HG03575 (cell line): ENCODE data around the gene PIGZ.

Experiments
- ATAC-seq: cut with Tn5 transposase; IDR thresholded peaks from one replicate; pipeline ENCODE4 v1.9.1; 2021; ENCODE audit not compliant: unreplicated experiment, insufficient number of reproducible peaks, low FRiP score; ENCODE audit errors: extremely low read depth

The PIGZ gene, protein sequence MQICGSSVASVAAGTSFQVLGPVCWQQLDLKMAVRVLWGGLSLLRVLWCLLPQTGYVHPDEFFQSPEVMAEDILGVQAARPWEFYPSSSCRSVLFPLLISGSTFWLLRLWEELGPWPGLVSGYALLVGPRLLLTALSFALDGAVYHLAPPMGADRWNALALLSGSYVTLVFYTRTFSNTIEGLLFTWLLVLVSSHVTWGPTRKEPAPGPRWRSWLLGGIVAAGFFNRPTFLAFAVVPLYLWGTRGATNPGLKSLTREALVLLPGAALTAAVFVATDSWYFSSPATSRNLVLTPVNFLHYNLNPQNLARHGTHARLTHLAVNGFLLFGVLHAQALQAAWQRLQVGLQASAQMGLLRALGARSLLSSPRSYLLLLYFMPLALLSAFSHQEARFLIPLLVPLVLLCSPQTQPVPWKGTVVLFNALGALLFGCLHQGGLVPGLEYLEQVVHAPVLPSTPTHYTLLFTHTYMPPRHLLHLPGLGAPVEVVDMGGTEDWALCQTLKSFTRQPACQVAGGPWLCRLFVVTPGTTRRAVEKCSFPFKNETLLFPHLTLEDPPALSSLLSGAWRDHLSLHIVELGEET

GRCh38 chr3:196968233-196969133 lies at the start of gene PIGZ:
Gene PIGZ, minus strand, starts transcription at chr3:196968833. Its CDS starts 16,802 bp downstream, at chr3:196952031.
- no peak for ATAC-seq

- ATAC-seq = no peak
Observed at GRCh38 chr3:197017003-197017402, 48.4 kb upstream of the PIGZ start.

DNA sequence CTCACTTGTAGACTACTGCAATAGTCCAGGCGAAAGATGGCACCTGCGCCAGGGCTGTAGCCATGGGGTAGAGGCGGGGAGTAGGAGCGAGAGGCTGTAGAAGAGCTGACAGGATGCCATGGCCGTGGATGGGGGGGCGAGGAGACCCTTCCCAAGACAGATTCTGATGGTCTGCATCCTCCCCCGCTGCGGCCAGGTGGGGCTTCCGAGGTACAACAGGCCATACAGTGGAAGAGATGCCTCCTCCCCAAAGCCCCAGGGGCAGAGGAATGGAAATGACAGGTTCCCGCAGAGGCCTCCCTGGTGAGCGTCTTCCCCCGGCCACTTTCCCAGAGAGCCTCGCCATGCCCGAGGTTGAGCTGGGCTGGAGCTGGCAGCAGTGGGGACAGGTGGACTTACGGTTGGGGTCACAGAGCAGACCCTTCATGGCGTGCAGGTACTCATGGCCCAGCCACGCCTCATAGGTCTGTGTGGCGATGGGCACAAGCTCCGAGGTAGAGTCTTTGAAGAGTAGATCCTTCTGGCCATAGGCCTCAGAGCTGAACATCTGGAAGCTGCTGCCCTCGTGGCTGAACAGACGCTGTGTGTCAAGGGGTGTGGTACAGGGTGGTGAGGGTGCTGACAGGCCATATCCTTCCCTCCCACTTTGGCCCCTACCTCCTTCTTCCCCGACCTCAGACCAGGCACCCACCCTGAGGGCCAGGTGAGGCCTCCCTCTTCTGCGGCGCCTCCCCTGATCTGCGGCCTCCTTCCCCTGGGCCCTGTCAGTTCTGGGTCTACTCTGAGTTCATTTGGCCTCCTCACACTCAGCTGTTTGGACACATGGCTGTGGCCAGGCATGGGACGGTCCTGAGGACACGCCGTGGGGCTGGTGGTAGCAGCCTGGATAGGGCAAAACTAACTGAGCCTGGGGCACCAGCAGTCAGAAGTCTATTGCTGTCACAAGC lies 47.4 kb upstream of the PIGZ start:
- ATAC-seq = no peak

DNA sequence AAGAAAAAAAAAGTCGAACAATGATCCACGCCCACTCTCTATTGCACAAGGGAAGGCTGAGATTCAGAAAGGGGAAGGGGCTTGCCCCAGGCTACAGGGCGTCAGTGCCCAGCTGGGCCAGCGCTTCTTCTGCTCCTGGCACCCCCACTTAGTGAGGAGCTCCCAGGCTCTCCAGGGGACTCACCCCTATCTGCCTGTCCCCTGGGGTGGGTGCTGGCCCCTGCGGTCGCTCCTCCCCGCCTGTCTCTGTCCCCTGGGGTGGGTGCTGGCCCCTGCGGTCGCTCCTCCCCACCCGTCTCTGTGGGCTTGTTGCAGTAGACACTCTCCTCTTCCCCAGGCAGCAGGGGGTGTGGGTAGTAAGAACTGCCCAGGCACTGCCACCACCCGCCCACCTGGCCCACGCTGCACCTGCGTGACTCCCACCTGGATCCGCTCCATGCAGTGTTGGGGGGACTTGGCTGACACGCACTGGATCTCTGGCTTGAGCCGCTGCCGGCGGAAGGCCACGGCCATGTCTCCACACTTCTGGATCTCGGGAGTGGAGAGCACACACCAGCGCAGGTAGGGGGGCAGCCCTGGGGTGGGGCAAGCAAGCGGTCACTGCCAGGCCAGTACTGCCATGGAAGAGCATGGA lies 46.4 kb upstream of the PIGZ start:
- no peak for ATAC-seq

- no peak for ATAC-seq
Observed at GRCh38 chr3:197014024-197014423, 45.4 kb upstream of the PIGZ start.

- no peak for ATAC-seq
Observed at GRCh38 chr3:197012540-197012883, 43.9 kb upstream of the PIGZ start.

DNA sequence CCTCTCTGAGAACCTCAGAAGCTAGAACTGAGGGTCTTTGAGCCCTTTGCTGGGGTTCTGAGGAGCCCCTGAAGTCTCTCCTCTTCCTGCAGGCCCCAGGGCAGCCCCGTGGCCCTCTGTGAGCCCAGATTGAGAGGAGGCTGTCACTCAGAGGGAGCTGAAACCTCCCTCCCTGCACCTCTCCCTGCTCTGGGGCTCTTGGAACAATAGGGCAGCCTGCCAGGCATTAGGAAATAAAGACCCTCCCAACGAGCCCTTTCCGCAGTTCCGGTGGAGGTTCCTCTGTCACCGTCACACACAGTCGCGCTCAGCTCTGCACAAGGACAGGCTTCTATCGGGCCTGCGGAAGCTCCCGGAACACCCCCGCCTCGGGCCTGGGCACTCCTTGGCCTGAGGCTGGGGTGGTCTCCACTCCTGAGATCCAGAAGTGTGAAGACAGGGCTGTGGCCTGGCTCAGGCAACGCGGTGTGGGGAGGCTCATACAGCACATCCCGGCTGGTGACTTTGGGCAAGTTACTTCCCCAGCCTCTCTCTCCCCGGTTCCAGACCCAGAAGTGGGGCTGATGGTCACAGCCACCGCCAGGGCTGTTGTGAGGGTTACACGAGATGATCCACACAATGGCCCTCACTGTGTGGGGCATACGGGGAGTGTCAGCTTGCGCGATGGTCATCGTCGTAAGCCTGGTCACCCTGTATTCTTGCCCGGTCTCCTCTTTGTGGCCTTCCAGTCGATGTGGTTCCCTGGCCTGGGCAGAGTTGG lies 43.3 kb upstream of the PIGZ start:
- no peak for ATAC-seq

GRCh38 chr3:197010556-197011351 lies 42.1 kb upstream of the PIGZ start:
- ATAC-seq = no peak

DNA sequence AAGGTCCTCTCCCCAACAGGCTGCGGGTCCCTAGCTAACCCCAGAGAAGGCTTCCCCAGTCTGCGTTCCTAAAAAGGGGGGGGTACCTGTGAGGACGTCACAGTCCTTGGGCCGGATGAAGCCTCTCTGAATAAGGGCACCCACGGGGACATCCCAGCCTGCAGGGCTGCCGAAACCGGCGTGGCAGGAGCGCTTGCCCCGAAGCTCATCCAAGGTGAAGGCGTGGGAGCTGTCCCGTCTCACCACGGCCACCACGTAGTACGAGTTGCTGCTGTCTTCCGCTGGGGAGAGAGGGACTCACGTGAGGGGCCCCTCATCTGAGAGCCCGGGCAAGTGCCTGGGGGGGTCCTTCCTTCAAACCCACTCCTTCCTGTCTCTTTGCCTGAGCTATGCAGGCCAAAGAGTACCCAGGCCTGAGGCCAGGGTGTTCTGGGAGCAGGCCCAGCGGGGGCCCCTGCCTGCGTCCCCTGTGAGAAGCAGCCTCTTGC lies 40.9 kb upstream of the PIGZ start:
- no peak for ATAC-seq

- no peak for ATAC-seq
Observed at GRCh38 chr3:197008436-197009209, 40.0 kb upstream of the PIGZ start.

GRCh38 chr3:197007953-197008352 lies 39.3 kb upstream of the PIGZ start:
- ATAC-seq = no peak

- no peak for ATAC-seq
Observed at GRCh38 chr3:197007296-197007940, 38.8 kb upstream of the PIGZ start.

DNA sequence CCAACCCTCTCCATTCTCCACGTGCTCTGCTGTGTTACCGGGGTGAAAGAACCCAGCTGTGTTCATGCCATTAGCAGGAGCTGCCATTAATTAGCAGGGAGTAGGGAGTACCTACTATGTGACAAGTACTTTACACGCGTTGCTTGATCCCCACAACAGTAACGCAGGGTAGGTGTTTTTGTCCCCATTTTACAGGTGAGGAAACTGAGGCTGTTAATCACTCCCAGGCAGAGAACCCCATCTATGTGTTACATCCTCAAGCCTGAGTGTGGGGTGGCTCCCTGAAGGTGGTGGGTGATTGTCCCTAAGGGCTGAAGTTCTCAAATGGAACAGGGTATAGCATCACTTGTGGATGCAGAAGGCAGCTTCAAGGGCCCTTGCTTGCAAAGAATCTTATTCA lies 38.2 kb upstream of the PIGZ start:
- no peak for ATAC-seq

GRCh38 chr3:197006446-197006845 lies 37.8 kb upstream of the PIGZ start:
- no peak for ATAC-seq

DNA sequence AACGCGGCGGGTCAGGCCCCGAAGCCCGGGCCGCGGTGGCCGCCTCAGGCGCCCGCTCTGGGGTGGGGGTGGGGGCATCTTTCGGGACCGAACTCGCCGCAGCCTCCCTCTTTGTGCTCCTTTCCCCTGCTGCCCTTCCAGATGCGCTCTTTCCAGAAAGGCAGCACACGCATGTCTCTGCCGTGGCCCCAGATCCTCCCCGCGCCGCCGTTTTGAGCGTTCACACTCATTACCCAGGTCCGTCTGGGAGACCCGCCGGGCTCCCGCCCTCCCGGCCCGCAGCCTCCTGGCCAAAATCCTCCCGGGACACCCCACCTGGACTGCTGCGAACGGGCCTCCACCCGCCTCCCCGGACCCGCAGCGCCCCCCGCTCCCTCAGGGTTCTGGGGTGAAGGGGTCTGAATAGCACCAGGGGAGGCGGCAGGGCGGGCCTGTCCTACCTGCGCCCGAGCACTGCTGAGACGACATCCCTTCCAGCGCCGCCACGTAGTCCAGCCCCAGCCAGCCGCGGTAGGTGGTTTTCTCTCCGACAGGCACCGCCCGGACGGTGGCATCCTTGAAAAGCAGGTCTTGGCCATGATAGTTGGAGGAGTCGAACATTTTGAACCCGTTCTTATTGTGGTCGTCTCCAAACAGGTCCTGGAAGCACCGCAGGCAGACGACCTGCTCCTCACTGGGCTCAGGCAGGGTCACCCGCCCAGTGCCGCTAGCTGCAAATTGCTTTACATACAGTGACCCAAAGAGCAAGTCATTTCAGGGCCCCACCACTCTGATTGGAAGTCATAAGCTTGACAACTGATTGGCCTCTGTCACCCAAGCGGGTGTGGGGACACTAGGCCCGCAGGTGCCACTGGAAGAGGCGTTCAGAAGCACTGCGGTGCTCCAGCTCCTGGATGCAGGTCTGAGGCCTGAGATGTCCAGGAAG lies 35.1 kb upstream of the PIGZ start:
- ATAC-seq = no peak
